ENCODE data around the gene ETV3L. TPM values are rescaled to one million over a fixed set of nuclear protein-coding genes. Genes with fewer than 3 reads are reported as not detected.

Gene ETV3L
- total RNA-seq, 1 donor from 2014 or later: not detected

Other genes starting within 250 kb of the ETV3L start
- 0.72 TPM for gene INSRR, start 240.7 kb downstream of the ETV3L start, total RNA-seq
- gene NTRK1, start 238.9 kb downstream of the ETV3L start, total RNA-seq: 0.69 TPM
- gene PEAR1, start 206.1 kb downstream of the ETV3L start, total RNA-seq: 8.2 TPM
- gene LRRC71, start 179.2 kb downstream of the ETV3L start, total RNA-seq: 0.17 TPM
- 28.8 TPM for gene ARHGEF11, start 54.1 kb downstream of the ETV3L start, total RNA-seq
- gene ETV3, start 38.6 kb upstream of the ETV3L start, total RNA-seq: 16.8 TPM

Measured in left ventricle myocardium superior (tissue), 1 donor.